Caco-2 (cell line): ENCODE measurements around the gene FAM20B. TPM values are rescaled to one million over a fixed set of nuclear protein-coding genes. Genes with fewer than 3 reads are reported as not detected.

ENCODE experiments used
- BruUV-seq: library from RNA; stranded (reverse); fragments of 400-500 nt; replicated peaks from 2 replicates; lab custom pipeline; 2021; lab: Mats Ljungman, UMichigan
- CTCF ChIA-PET: fragments of 300-600 bp; sonication (Branson Sonifier 250); formaldehyde crosslinking; loops from one replicate; lab custom pipeline; 2022; ENCODE audit warnings: antibody characterized with exemption; lab: Charles Lee
- POLR2A ChIA-PET: fragments of 300-600 bp; sonication (Branson Sonifier 250); formaldehyde crosslinking; loops from one replicate; lab custom pipeline; 2022; ENCODE audit warnings: antibody characterized with exemption; lab: Charles Lee
- DNase-seq, 2 experiments: peaks; one replicate each; pipeline versions ENCODE4 v3.0.0 to v3.0.0-alpha.2; 2020 to 2022
- H3K27me3 ChIP-seq: replicated peaks from 2 replicates; pipeline ENCODE4 v1.6.0; 2011; ENCODE audit warnings: low read length; ENCODE audit not compliant: control insufficient read depth, insufficient read depth
- H3K36me3 ChIP-seq: 2 replicates; pipeline ENCODE4 v1.5.1; 2011; ENCODE audit warnings: low read length; ENCODE audit not compliant: control insufficient read depth, insufficient read depth
- H3K4me1 ChIP-seq: fragments of 250-450 bp; sonication (Bioruptor Pico); 2 replicates; pipeline ENCODE4 v1.5.1; 2020; ENCODE audit warnings: mild to moderate bottlenecking
- H3K4me3 ChIP-seq: 2 replicates; pipeline ENCODE4 v1.5.1; 2011; ENCODE audit warnings: low read depth, mild to moderate bottlenecking, control low read depth, low read length
- H3K9me3 ChIP-seq: fragments of 250-450 bp; sonication (Bioruptor Pico); 2 replicates; pipeline ENCODE4 v1.5.1; 2020; ENCODE audit warnings: mild to moderate bottlenecking, moderate library complexity
- H3K27ac Mint-ChIP-seq: one replicate; pipeline ENCODE4 v1.8.0; 2022; ENCODE audit warnings: mixed read lengths; ENCODE audit not compliant: unreplicated experiment
- H3K27me3 Mint-ChIP-seq: one replicate; pipeline ENCODE4 v1.8.0; 2022; ENCODE audit warnings: mixed read lengths; ENCODE audit not compliant: insufficient read depth, unreplicated experiment
- H3K36me3 Mint-ChIP-seq: one replicate; pipeline ENCODE4 v1.8.0; 2022; ENCODE audit warnings: mild to moderate bottlenecking, mixed read lengths; ENCODE audit not compliant: insufficient read depth, unreplicated experiment
- H3K4me1 Mint-ChIP-seq: one replicate; pipeline ENCODE4 v1.8.0; 2022; ENCODE audit warnings: low read depth, mixed read lengths; ENCODE audit not compliant: unreplicated experiment
- H3K4me3 Mint-ChIP-seq: one replicate; pipeline ENCODE4 v1.8.0; 2022; ENCODE audit warnings: mild to moderate bottlenecking, moderate library complexity, mixed read lengths; ENCODE audit not compliant: unreplicated experiment
- H3K9me3 Mint-ChIP-seq: one replicate; pipeline ENCODE4 v1.8.0; 2022; ENCODE audit warnings: mixed read lengths; ENCODE audit not compliant: unreplicated experiment
- intact Hi-C: fragments of 100-400 bp; cut with micrococcal nuclease; formaldehyde crosslinking; loops from one replicate; pipeline ENCODE4 v1.10.0; 2022; ENCODE audit not compliant: unreplicated experiment
- total RNA-seq: library from RNA; stranded (reverse); gene quantifications from 2 replicates; pipeline ENCODE4 v1.2.3, GENCODE V29; 2022
- TF ChIP-seq, protein P1 (sequence below), 2 experiments: fragments of 200-600 bp in 1 of 2; IDR thresholded peaks; 1 replicate in 1 of 2; 2 replicates in 1 of 2; pipeline versions ENCODE4 v1.5.1 to v1.8.0; 2011 to 2022; ENCODE audit warnings: antibody characterized with exemption in 1 of 2, control low read depth in 1 of 2, inconsistent platforms in 1 of 2, low read depth in 1 of 2, low read length in 1 of 2, mild to moderate bottlenecking in 1 of 2, moderate library complexity in 1 of 2; ENCODE audit not compliant: insufficient read depth in 1 of 2, severe bottlenecking in 1 of 2, unreplicated experiment in 1 of 2

The FAM20B gene
- total RNA-seq, 1 experiment from 2014 or later: 24.5 TPM

GRCh38 chr1:179094818-179095217 lies 69.1 kb downstream of the FAM20B start:
- Mint-ChIP-seq H3K27ac (no peak overlapping the region), H3K36me3 (peaks cover 56% of the 10 kb centered on the region), H3K4me1 (no peaks in the 10 kb centered on the region), H3K27me3 (no peaks in the 10 kb centered on the region), H3K9me3 (no peaks in the 10 kb centered on the region), H3K4me3 (no peak overlapping the region)
- POLR2A ChIA-PET: no interaction called here
- Histone ChIP-seq H3K4me1 (no peaks in the 10 kb centered on the region), H3K4me3 (no peak overlapping the region), H3K36me3 (peaks cover 3% of the 10 kb centered on the region), H3K27me3 (no peaks in the 10 kb centered on the region), H3K9me3 (no peaks in the 10 kb centered on the region)
- intact Hi-C loops: no loop called here
- TF ChIP-seq, protein P1, sequence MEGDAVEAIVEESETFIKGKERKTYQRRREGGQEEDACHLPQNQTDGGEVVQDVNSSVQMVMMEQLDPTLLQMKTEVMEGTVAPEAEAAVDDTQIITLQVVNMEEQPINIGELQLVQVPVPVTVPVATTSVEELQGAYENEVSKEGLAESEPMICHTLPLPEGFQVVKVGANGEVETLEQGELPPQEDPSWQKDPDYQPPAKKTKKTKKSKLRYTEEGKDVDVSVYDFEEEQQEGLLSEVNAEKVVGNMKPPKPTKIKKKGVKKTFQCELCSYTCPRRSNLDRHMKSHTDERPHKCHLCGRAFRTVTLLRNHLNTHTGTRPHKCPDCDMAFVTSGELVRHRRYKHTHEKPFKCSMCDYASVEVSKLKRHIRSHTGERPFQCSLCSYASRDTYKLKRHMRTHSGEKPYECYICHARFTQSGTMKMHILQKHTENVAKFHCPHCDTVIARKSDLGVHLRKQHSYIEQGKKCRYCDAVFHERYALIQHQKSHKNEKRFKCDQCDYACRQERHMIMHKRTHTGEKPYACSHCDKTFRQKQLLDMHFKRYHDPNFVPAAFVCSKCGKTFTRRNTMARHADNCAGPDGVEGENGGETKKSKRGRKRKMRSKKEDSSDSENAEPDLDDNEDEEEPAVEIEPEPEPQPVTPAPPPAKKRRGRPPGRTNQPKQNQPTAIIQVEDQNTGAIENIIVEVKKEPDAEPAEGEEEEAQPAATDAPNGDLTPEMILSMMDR (IDR thresholded peaks at IDR 0.05; ENCODE audit: insufficient read depth in 1 of 2, low read depth in 1 of 2, low read length in 1 of 2, severe bottlenecking in 1 of 2, unreplicated experiment in 1 of 2): no peak
- DNase-seq: peak in 1 of 2 experiments; percentile 11
- no TSS peak for BruUV-seq
- CTCF ChIA-PET: no interaction called here

DNA sequence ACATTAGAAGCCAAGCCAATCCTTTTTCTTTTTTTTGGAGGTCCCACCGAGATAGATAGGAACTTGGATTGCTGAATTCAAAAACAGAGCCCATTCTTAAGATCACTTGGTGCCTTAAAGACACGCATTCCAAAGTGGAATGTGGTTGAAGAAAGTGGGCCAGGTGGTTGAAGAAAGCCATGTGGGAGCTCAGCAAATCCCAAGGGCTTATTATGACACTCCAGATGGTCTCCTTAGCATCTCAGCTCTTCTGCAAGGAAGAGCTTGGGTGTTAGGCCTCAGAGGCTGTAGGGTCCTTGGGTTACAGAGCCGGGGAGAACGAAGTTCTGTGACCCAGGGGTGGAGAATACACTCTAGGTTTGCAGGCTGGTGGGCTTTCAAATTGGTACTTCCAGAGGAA lies 69.7 kb downstream of the FAM20B start:
- Mint-ChIP-seq H3K4me3 (no peak overlapping the region), H3K36me3 (peaks cover 51% of the 10 kb centered on the region), H3K9me3 (no peaks in the 10 kb centered on the region), H3K4me1 (no peaks in the 10 kb centered on the region), H3K27me3 (no peaks in the 10 kb centered on the region), H3K27ac (no peak overlapping the region)
- ChIA-PET POLR2A (no interaction called here), CTCF (no interaction called here)
- no peak overlapping the region for H3K4me3 ChIP-seq
- H3K36me3 ChIP-seq: peaks cover 3% of the 10 kb centered on the region
- BruUV-seq: TSS peak; percentile 95
- H3K27me3 ChIP-seq: no peaks in the 10 kb centered on the region
- intact Hi-C loops: no loop called here
- no peaks in the 10 kb centered on the region for H3K9me3 ChIP-seq
- DNase-seq: no peak
- TF ChIP-seq, protein P1 (IDR thresholded peaks at IDR 0.05; ENCODE audit: insufficient read depth in 1 of 2, low read depth in 1 of 2, low read length in 1 of 2, severe bottlenecking in 1 of 2, unreplicated experiment in 1 of 2): no peak
- no peaks in the 10 kb centered on the region for H3K4me1 ChIP-seq

- Histone ChIP-seq H3K27me3 (no peaks in the 10 kb centered on the region), H3K9me3 (no peaks in the 10 kb centered on the region), H3K36me3 (peaks cover 4% of the 10 kb centered on the region), H3K4me3 (no peak overlapping the region), H3K4me1 (no peaks in the 10 kb centered on the region)
- no TSS peak for BruUV-seq
- intact Hi-C loops: no loop called here
- Mint-ChIP-seq H3K27ac (no peak overlapping the region), H3K27me3 (no peaks in the 10 kb centered on the region), H3K36me3 (peaks cover 54% of the 10 kb centered on the region), H3K4me3 (no peak overlapping the region), H3K4me1 (no peaks in the 10 kb centered on the region), H3K9me3 (no peaks in the 10 kb centered on the region)
- ChIA-PET CTCF (no interaction called here), POLR2A (no interaction called here)
- TF ChIP-seq, protein P1 (IDR thresholded peaks at IDR 0.05; ENCODE audit: insufficient read depth in 1 of 2, low read depth in 1 of 2, low read length in 1 of 2, severe bottlenecking in 1 of 2, unreplicated experiment in 1 of 2): no peak
- no peak for DNase-seq
These were observed 70.2 kb downstream of the FAM20B start for GRCh38 chr1:179095924-179096323.
